IMR-90 (cell line): ENCODE results near the gene SNRNP25. TPM values are rescaled to one million over a fixed set of nuclear protein-coding genes. Genes with fewer than 3 reads are reported as not detected.

ENCODE experiments used
- ATAC-seq: fragments of 200-7000 bp; cut with Tn5 transposase; 2 replicates; pipeline ENCODE4 v1.9.1; 2020; ENCODE audit warnings: low read depth, mild to moderate bottlenecking, moderate library complexity
- BruUV-seq: library from RNA; stranded (reverse); fragments of 400-500 nt; replicated peaks from 2 replicates; lab custom pipeline; 2021; lab: Mats Ljungman, UMichigan
- CTCF ChIA-PET: fragments of 300-600 bp; formaldehyde crosslinking; extraction: SDS; loops from one replicate; lab custom pipeline; 2021; ENCODE audit warnings: antibody characterized with exemption; lab: Yijun Ruan, JAX
- POLR2A ChIA-PET: fragments of 300-600 bp; sonication (Branson Sonifier 250); formaldehyde crosslinking; loops from one replicate; lab custom pipeline; 2022; ENCODE audit warnings: antibody characterized with exemption; ENCODE audit not compliant: unreplicated experiment; lab: Charles Lee
- DNase-seq: peaks from one replicate; pipeline ENCODE4 v3.0.0; 2013
- H2AFZ ChIP-seq: replicated peaks from 2 replicates; pipeline ENCODE3; 2013; ENCODE audit warnings: low read length, mild to moderate bottlenecking; ENCODE audit not compliant: poor library complexity
- H2AK5ac ChIP-seq: 2 replicates; pipeline ENCODE4 v1.6.1; 2013; ENCODE audit warnings: low read depth, low read length, inconsistent platforms
- H2AK9ac ChIP-seq: replicated peaks from 2 replicates; pipeline ENCODE3; 2013; ENCODE audit warnings: mild to moderate bottlenecking, low read depth, low read length, moderate library complexity; ENCODE audit not compliant: poor library complexity
- H2BK120ac ChIP-seq: 2 replicates; pipeline ENCODE4 v1.6.1; 2013; ENCODE audit warnings: low read depth, low read length, inconsistent platforms
- H2BK15ac ChIP-seq: 3 replicates; pipeline ENCODE4 v1.6.1; 2013; ENCODE audit warnings: low read depth, low read length, inconsistent platforms
- H2BK20ac ChIP-seq: 2 replicates; pipeline ENCODE4 v1.6.1; 2013; ENCODE audit warnings: low read depth, mild to moderate bottlenecking, inconsistent platforms, low read length, moderate library complexity
- H2BK5ac ChIP-seq: 2 replicates; pipeline ENCODE4 v1.6.1; 2013; ENCODE audit warnings: mild to moderate bottlenecking, low read depth, low read length, inconsistent platforms; ENCODE audit not compliant: poor library complexity, severe bottlenecking
- H3K14ac ChIP-seq: replicated peaks from 2 replicates; pipeline ENCODE4 v1.6.1; 2013; ENCODE audit warnings: low read depth, low read length, inconsistent platforms
- H3K18ac ChIP-seq: 2 replicates; pipeline ENCODE4 v1.6.1; 2013; ENCODE audit warnings: low read depth, low read length, control low read depth
- H3K23ac ChIP-seq: 2 replicates; pipeline ENCODE4 v1.6.1; 2013; ENCODE audit warnings: low read depth, low read length, inconsistent platforms
- H3K27ac ChIP-seq: 2 replicates; pipeline ENCODE4 v1.5.1; 2013; ENCODE audit warnings: mild to moderate bottlenecking, control low read depth, low read length; ENCODE audit not compliant: insufficient read depth
- H3K27me3 ChIP-seq: 2 replicates; pipeline ENCODE4 v1.6.1; 2013; ENCODE audit warnings: low read length; ENCODE audit not compliant: control insufficient read depth, insufficient read depth
- H3K36me3 ChIP-seq: 2 replicates; pipeline ENCODE4 v1.6.1; 2013; ENCODE audit warnings: low read length, mixed read lengths; ENCODE audit not compliant: control insufficient read depth, insufficient read depth
- H3K4ac ChIP-seq: 2 replicates; pipeline ENCODE4 v1.6.1; 2013; ENCODE audit warnings: low read depth, low read length, inconsistent platforms
- H3K4me1 ChIP-seq: 2 replicates; pipeline ENCODE4 v1.6.1; 2013; ENCODE audit warnings: low read length, mixed read lengths; ENCODE audit not compliant: control insufficient read depth, insufficient read depth
- H3K4me2 ChIP-seq: 2 replicates; pipeline ENCODE4 v1.6.1; 2013; ENCODE audit warnings: low read depth, mild to moderate bottlenecking, control low read depth, low read length, moderate library complexity
- H3K4me3 ChIP-seq: 2 replicates; pipeline ENCODE4 v1.5.1; 2013; ENCODE audit warnings: low read depth, mild to moderate bottlenecking, control low read depth, low read length, moderate library complexity; ENCODE audit not compliant: insufficient read depth
- H3K56ac ChIP-seq: 2 replicates; pipeline ENCODE4 v1.6.1; 2013; ENCODE audit warnings: low read length, inconsistent platforms; ENCODE audit not compliant: insufficient read depth; ENCODE audit errors: extremely low read depth
- H3K79me1 ChIP-seq, 2 experiments: 2 replicates each; pipeline ENCODE4 v1.6.1; 2013; ENCODE audit warnings: low read length in 2 of 2, inconsistent platforms in 1 of 2, low read depth in 1 of 2
- H3K9ac ChIP-seq: 2 replicates; pipeline ENCODE4 v1.6.1; 2013; ENCODE audit warnings: low read depth, low read length, control low read depth
- H3K9me1 ChIP-seq: 2 replicates; pipeline ENCODE4 v1.6.1; 2013; ENCODE audit warnings: low read length, inconsistent platforms; ENCODE audit not compliant: insufficient read depth
- H3K9me3 ChIP-seq: 2 replicates; pipeline ENCODE4 v1.6.1; 2013; ENCODE audit warnings: low read length; ENCODE audit not compliant: control insufficient read depth, insufficient read depth
- H4K20me1 ChIP-seq: 2 replicates; pipeline ENCODE4 v1.6.1; 2013; ENCODE audit warnings: low read length, inconsistent platforms; ENCODE audit not compliant: insufficient read depth
- H4K5ac ChIP-seq: 2 replicates; pipeline ENCODE4 v1.6.1; 2013; ENCODE audit warnings: mild to moderate bottlenecking, low read depth, low read length, control low read depth
- H4K8ac ChIP-seq, 2 experiments: 2 replicates each; pipeline ENCODE4 v1.6.1; 2013; ENCODE audit warnings: low read depth in 2 of 2, low read length in 2 of 2, control low read depth in 1 of 2, inconsistent platforms in 1 of 2
- H4K91ac ChIP-seq: 2 replicates; pipeline ENCODE4 v1.6.1; 2013; ENCODE audit warnings: low read depth, low read length, inconsistent platforms; ENCODE audit not compliant: insufficient read depth
- BHLHE40 ChIP-seq: fragments of 150-350 bp; IDR thresholded peaks from 2 replicates; pipeline ENCODE4 v1.6.1; 2016; ENCODE audit warnings: mild to moderate bottlenecking, low read depth, low read length
- MAZ ChIP-seq: IDR thresholded peaks from 2 replicates; pipeline ENCODE4 v1.6.1; 2012; ENCODE audit warnings: low read depth, mild to moderate bottlenecking, low read length, improper control_type of control experiment, moderate library complexity, borderline replicate concordance
- MXI1 ChIP-seq: IDR thresholded peaks from 2 replicates; pipeline ENCODE4 v1.6.1; 2012; ENCODE audit warnings: low read depth, mild to moderate bottlenecking, low read length, moderate library complexity, borderline replicate concordance
- RFX5 ChIP-seq: IDR thresholded peaks from 2 replicates; pipeline ENCODE4 v1.8.0; 2012; ENCODE audit warnings: low read depth, mild to moderate bottlenecking, low read length, moderate library complexity
- WGBS, 2 experiments: methylation state at CpG; one replicate each; pipeline versions ENCODE4 v1.1.5 to v1.1.7; 2013; ENCODE audit warnings: missing lambda C conversion rate in 2 of 2; ENCODE audit not compliant: insufficient read length in 1 of 2; ENCODE audit errors: extremely low coverage in 2 of 2; 5-methylcytosine and 5-hydroxymethylcytosine counted together
- dilution Hi-C: fragments of 300-500 bp; cut with HindIII; formaldehyde crosslinking; loops from one replicate; pipeline ENCODE4 v1.14.3; 2018; ENCODE audit warnings: low sequenced_read_pairs; ENCODE audit not compliant: unreplicated experiment
- in situ Hi-C: fragments of 300-500 bp; cut with MboI; formaldehyde crosslinking; loops from 3 replicates; pipeline ENCODE4 v1.14.3; 2019; ENCODE audit warnings: low sequenced_read_pairs, inconsistent platforms, mixed read lengths
- intact Hi-C: fragments of 100-400 bp; cut with micrococcal nuclease; formaldehyde crosslinking; loops from 2 replicates; pipeline ENCODE4 v1.10.0; 2022
- polyA plus RNA-seq, 3 experiments: library from polyadenylated mRNA; depleted of rRNA; stranded (reverse); fragments of >200 nt; gene quantifications; 2 replicates each; pipeline ENCODE4 v1.2.3, GENCODE V29; 2012; ENCODE audit warnings: low replicate concordance in 1 of 3
- total RNA-seq: library from RNA; depleted of rRNA; stranded (reverse); fragments of >200 nt; gene quantifications from 2 replicates; pipeline ENCODE4 v1.2.3, GENCODE V29; 2012

SNRNP25 gene
- total and polyA plus RNA-seq, 2 of the 4 experiments (the other 2 are of a cell fraction) = 67.2 to 88.0 TPM

DNA sequence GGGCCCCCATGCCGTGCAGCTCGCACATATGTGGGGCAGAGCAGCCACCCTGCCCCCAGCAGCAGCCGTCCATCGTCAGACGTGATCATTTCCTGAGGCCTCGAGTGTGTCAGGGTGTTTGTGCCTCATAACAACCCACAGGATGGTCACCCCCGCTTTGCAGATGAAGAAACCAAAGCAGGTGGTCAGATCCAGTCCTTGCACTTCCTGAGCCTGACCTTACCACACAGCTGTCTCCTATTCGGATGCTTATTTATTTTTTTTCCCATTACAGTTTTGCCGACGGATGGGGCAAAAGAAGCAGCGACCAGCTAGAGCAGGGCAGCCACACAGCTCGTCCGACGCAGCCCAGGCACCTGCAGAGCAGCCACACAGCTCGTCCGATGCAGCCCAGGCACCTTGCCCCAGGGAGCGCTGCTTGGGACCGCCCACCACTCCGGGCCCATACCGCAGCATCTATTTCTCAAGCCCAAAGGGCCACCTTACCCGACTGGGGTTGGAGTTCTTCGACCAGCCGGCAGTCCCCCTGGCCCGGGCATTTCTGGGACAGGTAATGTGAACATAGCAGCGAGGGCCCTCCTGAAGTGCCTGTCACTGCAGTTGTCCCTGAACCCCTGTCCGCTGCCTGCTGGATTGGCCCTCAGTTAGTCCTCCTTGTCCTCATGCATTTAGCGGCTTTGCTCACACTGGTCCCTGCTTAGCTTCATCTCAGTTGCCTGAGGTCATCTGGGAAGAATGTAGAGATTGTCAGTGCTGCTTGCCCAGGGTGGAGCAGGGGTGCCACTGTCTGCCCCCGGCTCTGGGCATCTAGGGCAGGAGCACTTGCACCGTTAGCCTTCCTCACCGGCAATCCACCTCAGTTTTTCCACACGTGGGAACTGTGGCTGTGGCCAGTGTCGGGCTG, 25.8 kb downstream of the SNRNP25 start (continued):
- TF ChIP-seq MXI1 (no peak), RFX5 (no peak), MAZ (no peak)

DNA sequence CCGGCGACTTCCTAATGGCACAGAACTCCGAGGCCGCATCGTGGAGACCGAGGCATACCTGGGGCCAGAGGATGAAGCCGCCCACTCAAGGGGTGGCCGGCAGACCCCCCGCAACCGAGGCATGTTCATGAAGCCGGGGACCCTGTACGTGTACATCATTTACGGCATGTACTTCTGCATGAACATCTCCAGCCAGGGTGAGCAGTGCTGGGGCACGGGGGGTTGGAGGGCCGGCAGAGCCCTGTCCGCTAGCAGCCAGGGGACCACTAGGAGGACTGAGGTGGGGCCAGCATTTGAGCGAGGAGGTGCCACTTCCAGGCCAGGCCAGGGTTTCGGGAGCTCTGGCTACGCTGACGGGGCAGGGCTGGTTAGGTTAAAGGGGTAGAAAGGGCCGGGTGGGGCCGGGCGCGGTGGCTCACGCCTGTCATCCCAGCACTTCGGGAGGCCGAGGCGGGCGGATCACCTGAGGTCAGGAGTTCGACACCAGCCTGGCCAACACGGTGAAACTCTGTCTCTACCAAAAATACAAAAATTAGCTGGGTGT, 29.5 kb downstream of the SNRNP25 start:
- no peak overlapping the region for H3K27ac ChIP-seq
- H2BK5ac ChIP-seq = peak overlapping the region; percentile 5
- no peak overlapping the region for H2BK120ac ChIP-seq
- peaks cover 32% of the 10 kb centered on the region for H4K20me1 ChIP-seq
- TF ChIP-seq BHLHE40 = no peak
- POLR2A ChIA-PET = interaction anchor here (1.0 kb wide), 1 partner anchor 8 kb away, joined by 4 read pairs; no protein-coding TSS in a partner anchor
- no peak overlapping the region for H3K18ac ChIP-seq
- peaks cover 13% of the 10 kb centered on the region; the same call in 1 of the 2 replicates for H3K9me1 ChIP-seq
- DNase-seq = no peak
- BruUV-seq = no TSS peak
- H3K9ac ChIP-seq = no peak overlapping the region
- no peak for ATAC-seq
- peaks cover 28% of the 10 kb centered on the region for H3K4me1 ChIP-seq
- H2BK20ac ChIP-seq = no peak overlapping the region
- 98% methylated on average over 15 of the region's 31 CpGs; no CpG with 5 or more reads in 1 of the 2 experiments for WGBS, 2 experiments
- H3K79me1 ChIP-seq = peaks cover 16 to 72% of the 10 kb centered on the region in 2 experiments
- no peak overlapping the region for H3K4me2 ChIP-seq
- H3K23ac ChIP-seq = no peak overlapping the region
- intact Hi-C loops (no loop called here), in situ Hi-C loops (no loop called here), dilution Hi-C loops (no loop called here)
- H3K4ac ChIP-seq = no peak overlapping the region
- no peaks in the 10 kb centered on the region for H3K27me3 ChIP-seq
- no peak overlapping the region for H3K4me3 ChIP-seq
- H3K36me3 ChIP-seq = peaks cover 54% of the 10 kb centered on the region
- no peak overlapping the region for H2BK15ac ChIP-seq
- H3K9me3 ChIP-seq = no peaks in the 10 kb centered on the region
- H4K8ac ChIP-seq = no peak overlapping the region
- no peak overlapping the region for H4K91ac ChIP-seq
- H2AK5ac ChIP-seq = no peak overlapping the region
- no peak overlapping the region for H3K14ac ChIP-seq
- no peak overlapping the region for H2AFZ ChIP-seq
- no peak overlapping the region for H3K56ac ChIP-seq
- CTCF ChIA-PET = no interaction called here
- no peak overlapping the region for H4K5ac ChIP-seq
- H2AK9ac ChIP-seq = no peak overlapping the region
